ENCODE data around the gene GMCL1.

Gene GMCL1

DNA sequence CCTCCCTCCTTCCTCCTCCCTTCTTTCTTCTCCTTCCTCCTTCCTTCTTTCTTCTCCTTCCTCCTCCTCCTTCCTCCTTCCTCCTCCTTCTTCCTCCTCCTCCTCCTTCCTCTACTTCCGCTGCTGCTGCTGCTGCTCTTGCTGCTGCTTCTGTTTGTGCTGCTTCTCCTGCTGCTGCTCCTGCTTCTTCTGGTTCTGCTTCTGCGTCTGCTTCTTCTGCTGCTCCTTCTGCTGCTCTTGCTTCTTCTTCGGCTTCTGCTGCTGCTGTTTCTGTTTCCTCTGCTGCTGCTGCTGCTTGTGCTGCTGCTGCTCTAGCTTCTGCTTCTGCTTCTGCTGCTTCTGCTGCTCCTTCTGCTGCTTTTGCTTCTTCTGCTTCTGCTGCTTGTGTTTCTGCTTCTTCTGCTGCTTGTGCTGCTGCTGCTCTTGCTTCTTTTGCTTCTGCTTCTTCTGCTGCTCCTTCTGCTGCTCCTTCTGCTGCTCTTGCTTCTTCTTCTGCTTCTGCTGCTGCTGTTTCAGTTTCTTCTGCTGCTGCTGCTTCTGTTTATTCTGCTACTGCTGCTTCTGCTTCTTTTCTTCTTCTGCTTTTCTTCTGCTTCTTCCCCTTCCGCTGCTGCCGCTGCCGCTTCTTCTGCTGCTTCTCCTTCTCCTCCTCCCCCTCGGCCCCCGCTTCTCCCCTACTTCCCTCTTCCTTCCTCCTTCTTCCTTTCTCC, 72.9 kb downstream of the GMCL1 start:
- TF ChIP-seq, protein P1, sequence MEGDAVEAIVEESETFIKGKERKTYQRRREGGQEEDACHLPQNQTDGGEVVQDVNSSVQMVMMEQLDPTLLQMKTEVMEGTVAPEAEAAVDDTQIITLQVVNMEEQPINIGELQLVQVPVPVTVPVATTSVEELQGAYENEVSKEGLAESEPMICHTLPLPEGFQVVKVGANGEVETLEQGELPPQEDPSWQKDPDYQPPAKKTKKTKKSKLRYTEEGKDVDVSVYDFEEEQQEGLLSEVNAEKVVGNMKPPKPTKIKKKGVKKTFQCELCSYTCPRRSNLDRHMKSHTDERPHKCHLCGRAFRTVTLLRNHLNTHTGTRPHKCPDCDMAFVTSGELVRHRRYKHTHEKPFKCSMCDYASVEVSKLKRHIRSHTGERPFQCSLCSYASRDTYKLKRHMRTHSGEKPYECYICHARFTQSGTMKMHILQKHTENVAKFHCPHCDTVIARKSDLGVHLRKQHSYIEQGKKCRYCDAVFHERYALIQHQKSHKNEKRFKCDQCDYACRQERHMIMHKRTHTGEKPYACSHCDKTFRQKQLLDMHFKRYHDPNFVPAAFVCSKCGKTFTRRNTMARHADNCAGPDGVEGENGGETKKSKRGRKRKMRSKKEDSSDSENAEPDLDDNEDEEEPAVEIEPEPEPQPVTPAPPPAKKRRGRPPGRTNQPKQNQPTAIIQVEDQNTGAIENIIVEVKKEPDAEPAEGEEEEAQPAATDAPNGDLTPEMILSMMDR (IDR thresholded peaks at IDR 0.05) = no peak
- H3K4me3 ChIP-seq (ENCODE audit: low read depth in 1 of 2, low read length in 1 of 2) = peak overlapping the region in 1 of 2 experiments; percentile 19
- H3K27me3 ChIP-seq = no peaks in the 10 kb centered on the region
- H3K9me3 ChIP-seq = no peaks in the 10 kb centered on the region
- H3K4me1 ChIP-seq (ENCODE audit: control insufficient read depth in 1 of 2, insufficient read depth in 1 of 2, low read depth in 1 of 2, low read length in 1 of 2) = peaks cover 25 to 31% of the 10 kb centered on the region in 2 experiments
- H3K27ac ChIP-seq = peak overlapping the region; percentile 93
- H3K36me3 ChIP-seq = peaks cover 13% of the 10 kb centered on the region

DNA sequence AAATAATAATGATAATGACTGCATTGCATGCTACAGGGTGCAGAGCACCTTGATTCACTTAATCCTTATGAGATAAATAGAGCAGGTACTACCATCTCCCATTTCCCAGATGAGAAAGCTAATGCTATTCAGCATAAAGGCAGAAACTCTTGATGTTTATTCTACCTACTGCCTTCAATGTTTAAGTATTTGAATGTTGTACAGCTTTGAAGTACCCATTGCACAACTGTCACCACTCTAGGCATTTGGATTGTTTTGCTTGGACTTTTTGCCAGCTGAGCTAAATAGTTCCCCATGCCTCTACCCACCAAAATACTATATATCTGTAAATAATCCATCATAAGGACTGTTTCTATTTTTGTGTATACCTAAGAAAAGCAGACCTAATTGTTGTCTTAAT, 77.8 kb downstream of the GMCL1 start:
- no peak overlapping the region for H3K4me3 ChIP-seq (ENCODE audit: low read depth in 1 of 2, low read length in 1 of 2)
- H3K27me3 ChIP-seq = no peaks in the 10 kb centered on the region
- TF ChIP-seq, protein P1 (IDR thresholded peaks at IDR 0.05) = no peak
- peaks cover 5 to 17% of the 10 kb centered on the region in 2 experiments for H3K4me1 ChIP-seq (ENCODE audit: control insufficient read depth in 1 of 2, insufficient read depth in 1 of 2, low read depth in 1 of 2, low read length in 1 of 2)
- no peaks in the 10 kb centered on the region for H3K9me3 ChIP-seq
- H3K27ac ChIP-seq = no peak overlapping the region
- H3K36me3 ChIP-seq = peaks cover 8% of the 10 kb centered on the region

DNA sequence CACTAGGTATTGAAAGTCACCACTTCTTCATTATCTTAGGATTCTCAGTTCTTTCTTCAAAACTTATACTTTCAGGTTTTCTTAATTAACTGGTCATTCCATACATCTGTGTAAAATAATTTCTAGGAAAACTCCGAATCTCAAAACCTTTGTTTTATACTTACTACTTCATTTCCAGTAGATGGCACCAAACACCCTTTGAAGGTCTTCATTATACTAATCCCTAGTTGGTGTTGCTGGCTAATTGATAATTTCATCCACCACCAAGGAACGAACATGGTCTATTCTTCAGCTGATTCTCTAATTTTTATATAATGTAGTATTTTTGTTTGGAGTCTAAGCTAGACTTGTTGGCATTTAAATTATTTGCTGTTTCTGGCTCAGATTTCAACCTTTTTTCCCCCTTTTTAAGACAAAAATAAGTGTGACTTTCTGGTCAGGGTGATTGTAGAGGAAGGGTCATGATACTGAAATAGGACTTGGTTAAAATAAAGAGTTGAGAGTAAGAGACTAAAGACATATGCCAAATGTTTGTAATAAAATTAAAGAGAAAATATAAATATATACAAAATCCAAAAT, 82.6 kb downstream of the GMCL1 start:
- H3K4me3 ChIP-seq (ENCODE audit: low read depth in 1 of 2, low read length in 1 of 2) = peak overlapping the region in 1 of 2 experiments; percentile 97
- TF ChIP-seq, protein P1 (IDR thresholded peaks at IDR 0.05) = peak; percentile 62
- no peaks in the 10 kb centered on the region for H3K27me3 ChIP-seq
- H3K9me3 ChIP-seq = no peaks in the 10 kb centered on the region
- peaks cover 20% of the 10 kb centered on the region for H3K36me3 ChIP-seq
- peak overlapping the region; percentile 99 for H3K27ac ChIP-seq
- peaks cover 22 to 25% of the 10 kb centered on the region in 2 experiments for H3K4me1 ChIP-seq (ENCODE audit: control insufficient read depth in 1 of 2, insufficient read depth in 1 of 2, low read depth in 1 of 2, low read length in 1 of 2)

DNA sequence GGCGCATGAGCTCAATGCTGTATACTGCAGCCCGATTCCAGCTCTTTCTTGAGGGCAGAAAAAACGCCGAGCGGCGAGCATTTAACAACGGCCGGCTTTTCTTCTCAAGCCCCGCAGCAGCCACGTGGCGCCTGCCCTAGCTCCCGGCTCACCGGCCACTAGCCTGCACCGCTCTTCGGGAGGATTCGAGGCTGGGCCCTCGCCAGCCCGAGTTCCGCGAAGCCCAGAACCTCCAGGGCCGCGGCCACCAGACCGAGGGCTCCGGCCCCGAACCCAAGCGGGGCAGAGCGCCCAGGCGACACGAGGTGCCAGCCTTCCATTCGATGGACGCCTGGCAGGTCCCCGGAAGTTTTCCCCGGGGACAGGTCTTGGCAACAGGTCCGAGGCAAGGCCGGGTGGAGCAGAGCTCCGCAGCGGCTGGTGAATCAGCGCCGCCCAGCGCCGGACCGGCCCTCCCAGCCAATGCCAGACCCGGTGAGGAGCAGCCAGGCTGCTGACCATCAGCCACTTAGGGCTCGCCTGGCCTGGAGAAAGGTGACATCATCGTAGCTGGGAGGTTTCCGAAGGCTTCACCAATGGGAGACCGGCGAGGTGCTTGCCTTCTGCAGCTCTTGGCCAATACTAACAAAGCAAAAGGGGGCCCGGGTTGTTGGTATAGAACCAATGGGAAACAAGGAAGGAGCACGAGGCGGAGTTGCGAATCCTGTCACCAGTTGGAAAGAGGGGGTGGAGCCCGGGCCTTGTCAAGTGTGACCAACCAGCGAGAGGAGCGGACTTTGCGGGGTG, 84.9 kb downstream of the GMCL1 start:
- Histone ChIP-seq H3K4me3 (ENCODE audit: low read depth in 1 of 2, low read length in 1 of 2) (peak overlapping the region; percentile 87 to 97), H3K36me3 (peaks cover 37% of the 10 kb centered on the region), H3K4me1 (ENCODE audit: control insufficient read depth in 1 of 2, insufficient read depth in 1 of 2, low read depth in 1 of 2, low read length in 1 of 2) (peaks cover 31 to 48% of the 10 kb centered on the region in 2 experiments), H3K9me3 (no peaks in the 10 kb centered on the region), H3K27me3 (no peaks in the 10 kb centered on the region), H3K27ac (peak overlapping the region; percentile 99)
- TF ChIP-seq, protein P1 (IDR thresholded peaks at IDR 0.05) = peak; percentile 59

DNA sequence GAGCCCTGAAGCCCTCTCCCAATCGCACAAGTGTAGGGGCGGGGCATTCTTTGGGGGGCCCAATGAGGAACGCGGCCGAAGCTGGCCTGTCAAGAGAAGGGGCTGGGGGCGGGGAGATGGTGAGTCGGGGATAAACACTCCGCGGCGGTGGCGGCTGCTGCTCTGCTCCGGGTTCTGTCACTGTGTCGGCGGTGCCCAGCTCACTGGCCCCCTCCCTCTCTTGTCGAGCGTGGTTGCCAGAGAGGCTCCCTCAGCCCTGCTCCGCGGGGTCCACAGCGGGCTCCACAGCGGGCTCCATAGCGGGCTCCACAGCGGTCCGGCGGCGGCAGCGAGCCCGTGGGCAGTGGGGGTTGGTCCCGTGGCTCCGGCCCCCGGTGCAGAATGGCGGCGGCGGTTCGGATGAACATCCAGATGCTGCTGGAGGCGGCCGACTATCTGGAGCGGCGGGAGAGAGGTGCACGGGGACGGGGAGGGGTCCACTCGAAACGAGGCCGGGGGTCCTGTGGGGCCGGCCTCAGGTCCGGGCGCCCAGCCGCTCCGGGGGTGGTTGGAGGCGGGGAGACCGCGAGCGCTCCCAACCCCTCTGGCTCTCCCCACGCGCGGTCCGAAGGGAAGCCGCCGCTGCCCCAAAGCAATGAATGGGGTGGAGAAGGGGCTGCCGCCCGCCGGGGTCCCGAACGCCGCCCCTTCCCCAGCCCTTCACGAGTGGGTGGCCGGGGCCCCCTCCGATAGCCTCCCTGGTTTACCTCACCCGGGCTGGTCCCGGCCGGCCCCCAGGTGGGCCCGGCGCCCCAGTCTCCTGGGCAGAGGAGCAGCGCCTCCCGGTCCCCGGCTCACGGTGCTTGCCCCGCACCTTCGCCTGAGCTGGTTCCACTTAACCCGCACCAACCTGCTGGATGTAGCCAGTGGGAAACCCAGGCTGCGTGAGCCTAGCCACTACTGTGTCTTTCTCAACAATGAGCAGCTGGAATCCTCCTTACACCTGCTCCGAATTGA, 85.8 kb downstream of the GMCL1 start, which contains the start of gene MXD1:
TSS of gene MXD1 (plus strand) at position 160 of the 996 bp plus-strand sequence. CDS start at position 382, 222 bp downstream.
- H3K36me3 ChIP-seq = peaks cover 46% of the 10 kb centered on the region
- TF ChIP-seq, protein P1 (IDR thresholded peaks at IDR 0.05) = no peak
- H3K27ac ChIP-seq = peak within 1 kb of the TSS; percentile 99
- H3K4me3 ChIP-seq (ENCODE audit: low read depth in 1 of 2, low read length in 1 of 2) = peak within 1 kb of the TSS; percentile 87 to 97
- H3K27me3 ChIP-seq = no peaks in the 10 kb centered on the region
- H3K9me3 ChIP-seq = no peaks in the 10 kb centered on the region
- peaks cover 40 to 57% of the 10 kb centered on the region in 2 experiments for H3K4me1 ChIP-seq (ENCODE audit: control insufficient read depth in 1 of 2, insufficient read depth in 1 of 2, low read depth in 1 of 2, low read length in 1 of 2)

Data from neutrophil (primary cell).